Forelimb muscle (tissue), 1 donor: ENCODE results near the gene SPTB. TPM values are rescaled to one million over a fixed set of nuclear protein-coding genes. Genes with fewer than 3 reads are reported as not detected.

Experiments used
- DNase-seq: peaks from one replicate; pipeline ENCODE4 v3.0.0-alpha.2; 2013; ENCODE audit warnings: low read depth
- polyA plus RNA-seq: library from polyadenylated mRNA; unstranded; fragments of 120-200 nt; gene quantifications from one replicate; pipeline ENCODE4 v1.2.1, GENCODE V29; 2013; ENCODE audit not compliant: insufficient read length

SPTB gene
- polyA plus RNA-seq, 1 donor = 178 TPM

DNA sequence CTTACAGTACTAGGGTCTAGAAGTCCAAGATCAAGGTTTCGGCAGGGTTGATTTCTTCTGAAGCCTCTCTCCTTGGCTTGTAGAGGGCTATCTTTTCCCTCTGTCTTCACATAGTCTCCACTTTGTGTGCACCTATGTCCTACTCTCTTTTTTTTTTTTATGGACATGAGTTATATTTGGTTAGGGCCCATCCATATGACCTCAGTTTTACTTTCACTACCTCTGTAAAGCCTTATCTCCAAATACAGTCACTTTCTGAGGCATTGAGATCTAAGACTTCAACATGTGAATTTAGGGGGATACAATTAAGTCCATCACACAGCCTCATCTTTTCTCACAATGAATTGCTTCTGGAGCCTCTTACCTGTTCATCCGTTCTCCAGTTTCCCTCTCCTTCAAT is 5.9 kb upstream of the SPTB start:
- no peak for DNase-seq

DNA sequence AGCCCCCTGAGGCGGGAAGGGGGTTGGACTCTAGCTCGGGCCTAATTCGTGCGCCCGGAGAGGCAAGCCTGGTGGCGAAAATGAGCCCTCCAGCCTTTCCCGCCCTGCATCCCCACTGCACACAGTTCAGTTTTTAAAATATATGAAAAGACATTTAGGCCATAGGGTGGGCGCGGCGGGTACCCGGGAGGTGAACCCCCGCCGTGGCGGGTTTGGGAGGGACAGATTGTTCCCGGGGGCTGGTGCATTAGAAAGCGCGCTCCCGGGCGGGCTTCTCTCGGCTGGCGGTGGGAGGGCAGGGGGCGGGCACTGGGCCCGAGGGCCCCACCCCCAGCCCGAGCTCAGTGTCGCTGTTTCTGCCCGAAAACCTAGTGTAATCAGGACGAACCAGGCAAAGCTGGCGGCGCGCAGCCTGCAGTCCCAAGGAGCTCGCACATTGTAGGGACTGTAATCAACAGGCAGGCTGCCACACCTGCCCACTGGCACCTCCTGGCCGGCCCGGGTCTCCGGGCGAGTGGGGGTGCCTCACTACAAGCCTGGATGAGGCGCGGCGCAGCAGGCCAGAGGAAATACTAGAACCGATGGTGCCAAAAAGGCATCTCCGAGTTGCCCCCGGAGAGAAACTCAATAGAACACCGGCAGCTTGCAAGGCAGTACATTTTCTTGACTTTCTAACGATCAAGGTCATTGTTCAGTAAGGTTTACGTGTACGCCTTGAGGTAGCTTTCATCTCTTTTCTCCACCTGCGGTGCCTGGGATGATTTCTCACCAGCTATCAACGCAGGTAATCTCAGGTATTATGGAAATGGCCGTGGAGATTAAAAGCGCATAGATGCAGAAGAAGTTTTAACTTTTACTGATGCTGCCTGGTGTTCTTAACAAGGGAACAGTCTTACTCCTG is 764 bp upstream of the SPTB start:
- DNase-seq = no peak

DNA sequence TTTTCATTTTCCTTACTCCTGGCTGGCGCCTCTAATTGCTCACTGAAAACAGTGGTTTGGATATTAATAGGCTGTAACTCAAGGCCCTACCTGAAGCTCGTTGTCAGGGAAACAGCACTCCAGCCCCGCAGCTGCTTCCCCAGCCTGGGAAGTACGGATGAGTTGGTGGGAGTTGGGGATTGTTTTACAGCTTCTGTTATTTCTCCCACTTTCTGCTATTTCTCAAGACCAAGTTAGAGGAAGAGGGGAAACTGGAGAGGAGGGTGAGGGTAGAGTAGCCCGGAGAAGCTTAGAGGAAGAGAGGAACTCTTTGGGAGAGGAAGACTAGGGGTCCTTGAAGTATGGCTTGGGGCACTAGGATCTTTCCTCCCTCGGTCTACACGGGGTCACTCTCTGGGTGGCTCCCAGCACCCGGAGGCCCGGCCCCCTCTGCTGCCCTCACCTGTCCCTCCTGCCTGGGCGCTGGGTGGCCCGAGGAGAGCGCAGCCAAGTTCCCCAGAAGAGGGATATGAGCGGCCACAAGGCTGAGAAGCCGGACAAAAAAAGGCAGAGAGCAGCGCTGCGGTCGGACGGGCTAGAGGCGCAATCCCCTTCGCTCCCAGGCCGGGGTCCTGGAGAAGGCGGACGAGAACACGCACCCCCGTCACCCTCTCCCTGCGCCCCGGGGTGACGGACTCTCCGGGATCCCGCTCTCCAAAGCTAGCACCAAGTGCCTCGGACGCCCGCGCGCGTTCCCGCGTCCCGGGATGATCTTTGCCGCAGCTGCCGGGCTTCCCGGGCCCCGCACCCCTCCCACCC is 671 bp downstream of the SPTB start:
- no peak for DNase-seq

DNA sequence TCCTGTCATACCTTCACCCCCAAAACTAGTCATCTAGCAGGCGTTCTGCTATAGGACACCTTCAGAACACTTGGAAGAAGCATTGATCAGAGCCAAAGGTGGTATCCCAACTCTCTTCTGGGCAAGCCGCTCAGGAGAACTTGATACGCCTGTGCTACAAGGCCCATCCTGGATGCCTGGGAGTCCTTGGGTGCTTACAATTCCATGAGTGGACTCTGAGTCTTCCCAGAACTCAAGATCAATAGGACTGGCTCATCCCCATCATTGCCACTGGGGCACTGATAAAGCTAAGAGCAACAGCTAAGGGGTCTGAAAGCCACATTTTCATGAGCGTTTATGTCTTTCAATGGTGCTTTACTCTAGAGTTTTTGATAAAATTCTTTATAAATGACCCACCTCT is 1.9 kb downstream of the SPTB start:
- DNase-seq = no peak

DNA sequence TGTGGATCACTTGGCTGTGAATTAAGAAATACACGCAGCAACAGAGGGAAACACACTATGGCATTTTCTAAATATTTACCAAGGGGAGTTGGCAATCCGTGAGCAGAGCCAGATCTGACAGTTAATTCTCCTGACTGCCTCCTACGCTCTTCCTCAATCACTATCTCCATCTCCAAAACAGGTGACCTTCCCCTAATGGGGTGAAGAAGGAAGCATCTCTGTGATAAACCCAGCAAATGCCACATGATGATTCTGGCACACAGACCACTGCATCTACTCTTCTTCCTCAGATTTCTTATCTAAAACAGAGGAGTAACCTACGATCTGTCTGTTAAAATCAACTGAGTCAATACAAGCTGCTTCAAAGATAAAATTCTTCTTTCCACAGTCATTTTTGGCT is 4.4 kb downstream of the SPTB start:
- no peak for DNase-seq

DNA sequence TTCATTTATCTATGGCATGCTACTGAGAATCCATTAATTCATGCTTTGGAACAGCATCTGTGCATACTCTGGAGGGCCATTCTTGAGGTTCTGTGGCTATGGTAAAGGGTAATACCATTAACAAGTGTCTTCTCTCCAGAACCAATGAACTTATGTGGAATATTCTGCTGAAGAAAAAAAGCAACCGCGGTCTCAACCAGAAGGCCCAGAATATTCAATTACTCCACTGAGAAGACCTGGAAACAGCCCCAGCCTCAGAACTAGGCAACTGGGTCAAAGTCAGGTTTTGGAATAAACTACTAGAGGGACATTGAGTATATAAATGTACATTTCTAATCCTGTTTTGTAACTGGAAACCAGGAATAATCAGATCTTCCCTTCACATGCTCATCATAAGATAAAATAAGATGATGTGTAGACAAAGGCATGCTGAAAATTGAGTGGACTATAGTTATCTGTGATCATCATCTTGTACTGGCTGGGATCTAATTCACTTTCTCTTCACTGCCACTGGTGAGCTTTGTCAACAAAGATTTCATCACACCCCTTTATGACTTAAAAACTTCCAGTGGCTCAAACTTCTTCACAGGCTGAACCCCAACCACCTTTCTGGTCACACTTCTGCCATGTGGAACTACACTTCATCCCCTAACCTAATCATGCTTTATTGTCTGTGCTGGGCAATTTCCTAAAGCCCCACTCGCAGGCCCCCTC is 6.0 kb downstream of the SPTB start:
- no peak for DNase-seq

DNA sequence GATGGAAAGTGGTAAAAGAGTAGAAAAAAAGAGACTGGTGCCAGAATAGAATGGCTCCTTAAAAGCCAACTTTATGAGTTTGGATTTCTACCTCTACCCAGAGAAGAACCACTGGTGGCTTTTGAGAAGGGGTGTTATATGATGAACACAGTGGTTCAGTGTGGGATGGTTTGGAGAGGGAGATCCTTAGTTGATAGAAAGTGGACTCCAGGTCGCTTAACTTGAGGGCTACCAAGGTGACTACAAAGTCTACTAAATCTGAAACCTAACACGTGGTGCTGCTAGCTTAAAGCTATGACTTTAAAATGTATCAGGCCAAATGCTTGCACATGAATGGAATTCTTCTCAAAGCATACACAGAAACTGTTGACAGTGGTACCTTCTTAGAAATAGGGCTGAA is 8.4 kb downstream of the SPTB start:
- no peak for DNase-seq

DNA sequence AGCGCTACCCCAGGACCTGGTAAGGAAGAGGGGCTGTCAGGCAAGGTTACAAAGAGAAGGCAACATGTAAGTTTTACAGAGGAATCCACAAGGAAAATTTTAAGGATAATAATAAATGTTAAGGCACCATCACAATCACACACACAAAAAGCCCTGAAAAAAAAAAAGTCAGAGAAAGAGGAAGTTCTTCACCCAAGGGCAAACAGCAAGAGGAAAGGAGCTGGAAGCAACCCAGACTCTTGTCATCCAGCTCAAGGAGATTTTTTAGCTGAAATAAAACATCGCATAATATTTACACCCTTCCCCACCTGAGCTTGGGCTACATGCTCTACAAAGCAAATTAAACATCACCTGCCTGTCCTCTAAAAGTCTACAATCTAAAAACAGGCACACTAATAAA is 9.5 kb downstream of the SPTB start:
- no peak for DNase-seq

DNA sequence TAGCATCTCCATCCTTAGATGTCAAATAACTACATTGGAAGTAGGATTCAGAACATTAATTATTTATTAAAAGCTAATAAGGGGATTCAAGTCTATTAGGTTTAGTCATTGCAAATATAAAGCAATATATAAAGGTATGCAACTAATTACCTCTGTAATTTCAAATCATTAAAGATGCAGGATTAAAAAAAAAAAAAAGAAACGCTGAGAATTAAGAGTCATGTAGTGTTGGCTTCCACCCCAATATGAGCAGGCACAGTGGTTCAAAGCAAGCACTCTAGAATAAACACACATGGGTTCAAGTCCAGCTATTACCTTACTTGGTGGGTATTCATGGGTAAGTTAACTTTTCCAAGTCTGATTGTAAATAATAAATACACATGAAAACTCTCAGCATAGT is 10.9 kb downstream of the SPTB start:
- no peak for DNase-seq

DNA sequence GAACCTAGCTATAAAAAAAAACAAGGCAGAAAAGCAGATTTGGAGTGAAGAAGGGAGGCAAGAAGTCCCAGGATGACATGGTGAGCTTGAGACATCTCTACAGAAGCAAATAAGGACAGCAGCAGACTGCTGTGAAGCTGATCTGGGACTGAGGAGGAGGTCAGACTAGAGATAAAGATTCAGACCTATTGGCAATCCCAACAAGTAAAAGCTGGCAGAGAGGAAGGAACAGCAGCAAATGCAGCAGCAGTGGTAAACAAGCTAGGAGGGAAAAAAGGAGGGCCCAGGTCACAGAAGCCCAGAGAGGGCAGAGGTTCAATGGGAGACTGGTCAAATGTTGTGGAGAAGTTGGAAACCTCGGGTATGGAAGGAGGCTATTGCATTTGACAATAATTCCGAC is 11.3 kb downstream of the SPTB start:
- no peak for DNase-seq

DNA sequence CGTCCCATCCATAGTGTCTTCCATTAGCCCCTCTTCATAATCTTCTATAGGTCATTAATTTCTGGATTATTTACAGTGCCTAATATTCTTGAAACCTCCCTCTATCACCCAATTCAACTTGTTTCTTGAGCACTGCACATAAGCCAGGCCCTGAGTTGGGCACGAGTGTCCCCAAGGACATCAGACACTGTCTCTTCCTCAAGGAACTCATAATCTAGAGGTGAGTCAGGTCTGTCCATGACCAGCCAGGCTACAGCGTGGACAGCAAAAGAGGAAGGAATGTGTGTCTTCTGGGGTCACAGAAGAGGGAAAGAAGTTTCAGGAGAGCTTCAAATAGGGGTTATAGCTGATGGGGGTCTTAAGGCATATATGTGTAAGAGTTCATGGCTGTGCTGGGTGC is 12.5 kb downstream of the SPTB start:
- DNase-seq = no peak

DNA sequence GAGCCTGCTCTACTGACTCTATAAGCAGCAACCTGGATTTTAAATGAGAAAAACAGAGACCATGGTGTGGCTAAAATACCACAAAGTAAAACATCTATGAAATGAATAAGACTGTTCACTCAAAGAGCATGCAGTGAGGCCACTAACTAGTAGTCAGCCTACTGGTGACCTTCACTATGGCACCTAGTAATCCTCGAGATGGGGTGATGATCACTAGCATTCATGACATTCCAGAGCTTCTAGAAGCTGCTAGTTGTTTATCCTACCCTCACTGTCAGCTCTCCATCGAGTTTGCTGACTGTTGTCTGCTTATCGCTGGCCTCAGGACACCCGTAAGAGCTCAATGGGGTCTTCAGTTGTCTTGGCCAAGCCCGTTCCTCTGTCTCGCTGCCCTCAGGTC is 13.7 kb downstream of the SPTB start:
- DNase-seq = no peak

DNA sequence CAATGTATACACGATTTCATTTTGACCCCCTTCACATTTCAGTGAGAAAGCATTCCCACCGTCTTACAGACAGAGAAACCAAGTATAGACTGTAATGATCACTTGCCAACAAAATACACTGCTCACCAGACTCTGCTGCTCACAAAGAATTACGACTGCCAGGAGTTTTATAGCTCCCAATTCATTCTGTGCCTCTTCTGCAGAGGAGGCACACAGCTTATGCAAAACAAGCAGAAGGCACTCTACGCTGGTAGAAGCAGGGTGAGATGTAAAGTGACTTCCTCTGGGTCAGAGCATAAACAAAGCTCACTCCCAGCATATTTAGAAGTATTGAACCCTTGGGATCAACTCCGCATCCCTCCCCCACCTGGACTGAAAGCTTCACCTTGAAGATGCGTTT is 14.6 kb downstream of the SPTB start:
- DNase-seq = no peak

DNA sequence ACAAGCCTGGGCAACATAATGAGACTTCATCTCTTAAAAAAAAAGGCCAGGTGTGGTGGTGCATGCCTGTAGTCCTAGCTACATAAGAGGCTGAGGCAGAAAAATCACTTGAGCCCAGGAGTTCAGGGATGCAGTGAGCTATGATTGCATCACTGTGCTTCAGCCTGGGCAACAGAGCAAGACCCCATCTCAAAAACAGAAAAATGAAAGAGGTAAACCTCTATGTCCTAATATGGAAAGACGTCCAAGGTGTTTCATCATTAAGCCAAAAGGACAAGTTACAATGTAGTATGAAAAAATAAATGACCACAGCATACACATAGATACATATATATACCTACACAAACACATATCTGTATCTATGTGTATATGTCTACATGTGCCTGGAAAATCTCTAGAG is 15.4 kb downstream of the SPTB start:
- no peak for DNase-seq

DNA sequence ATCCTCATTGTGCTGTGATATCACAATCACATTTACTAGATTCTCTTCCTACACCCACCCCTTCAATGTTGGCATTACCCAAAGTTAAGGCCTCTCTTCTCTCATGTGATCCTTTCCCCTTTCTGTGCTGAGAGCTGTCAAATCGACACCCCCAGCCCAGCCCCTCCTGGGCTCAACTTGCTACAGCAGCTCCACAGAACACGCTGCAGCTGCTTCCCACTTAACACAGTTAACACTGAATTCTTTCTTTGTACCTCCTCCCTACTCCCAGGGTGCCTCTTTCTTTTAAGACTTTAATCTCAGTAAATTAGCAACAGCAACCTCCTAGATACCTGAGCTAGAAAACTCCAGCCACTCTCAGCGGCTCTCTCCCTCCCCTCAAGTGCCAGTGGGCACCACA is 17.8 kb downstream of the SPTB start:
- no peak for DNase-seq

DNA sequence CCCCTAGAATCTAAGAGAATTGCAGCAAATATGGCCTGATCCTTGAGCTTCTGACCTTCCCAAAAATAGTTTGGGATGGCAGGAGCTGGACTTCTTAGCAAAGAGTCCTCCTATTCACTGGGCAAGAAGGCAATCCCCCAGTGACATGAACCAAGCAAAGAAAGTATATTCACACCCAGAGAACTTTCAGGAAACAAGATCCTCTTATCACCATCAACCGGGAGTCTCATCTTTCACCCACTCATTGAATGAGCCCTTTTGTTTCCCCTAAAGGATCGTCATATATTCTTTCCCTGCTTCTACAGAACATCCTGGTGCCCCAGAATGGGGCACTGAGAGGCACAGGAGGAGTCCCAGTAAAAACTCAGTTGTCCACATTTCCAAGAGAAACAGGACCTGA is 19.7 kb downstream of the SPTB start:
- no peak for DNase-seq

DNA sequence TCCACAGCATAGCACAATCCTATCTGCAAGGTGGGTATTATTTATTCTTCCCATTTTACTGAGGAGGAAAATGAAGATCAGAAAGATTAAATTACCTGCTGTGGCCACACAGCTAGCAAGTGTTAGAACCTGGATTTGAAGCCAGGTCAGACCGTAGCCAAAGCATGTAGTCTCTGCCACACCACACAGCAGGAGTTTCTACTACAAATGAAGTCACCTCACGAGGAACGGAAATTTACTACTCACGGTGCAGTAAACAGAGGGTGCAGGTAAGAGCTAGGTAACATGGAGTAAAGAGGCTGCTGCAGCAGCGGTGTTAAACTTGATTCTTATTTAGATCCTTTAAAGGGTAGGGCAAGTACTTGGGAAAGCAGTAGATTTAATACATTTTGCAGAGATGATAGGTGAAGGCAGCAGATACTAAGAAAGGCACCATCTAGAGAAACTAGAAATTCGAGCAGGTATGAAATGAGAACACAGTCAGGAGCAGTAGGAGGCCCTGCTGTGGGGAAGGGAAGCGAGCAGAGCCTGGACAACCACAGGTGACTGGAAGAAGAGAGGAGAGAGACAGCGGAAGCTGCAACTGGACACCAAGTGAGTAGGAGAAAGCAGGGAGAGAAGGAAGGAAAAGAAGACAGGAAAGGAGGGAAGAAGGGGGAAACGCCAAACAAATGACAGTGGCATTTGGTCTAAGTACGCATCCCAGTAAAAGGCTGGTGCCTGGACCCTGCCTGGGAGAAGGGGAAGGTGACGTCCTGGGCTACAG is 21.5 kb downstream of the SPTB start:
- DNase-seq = no peak

DNA sequence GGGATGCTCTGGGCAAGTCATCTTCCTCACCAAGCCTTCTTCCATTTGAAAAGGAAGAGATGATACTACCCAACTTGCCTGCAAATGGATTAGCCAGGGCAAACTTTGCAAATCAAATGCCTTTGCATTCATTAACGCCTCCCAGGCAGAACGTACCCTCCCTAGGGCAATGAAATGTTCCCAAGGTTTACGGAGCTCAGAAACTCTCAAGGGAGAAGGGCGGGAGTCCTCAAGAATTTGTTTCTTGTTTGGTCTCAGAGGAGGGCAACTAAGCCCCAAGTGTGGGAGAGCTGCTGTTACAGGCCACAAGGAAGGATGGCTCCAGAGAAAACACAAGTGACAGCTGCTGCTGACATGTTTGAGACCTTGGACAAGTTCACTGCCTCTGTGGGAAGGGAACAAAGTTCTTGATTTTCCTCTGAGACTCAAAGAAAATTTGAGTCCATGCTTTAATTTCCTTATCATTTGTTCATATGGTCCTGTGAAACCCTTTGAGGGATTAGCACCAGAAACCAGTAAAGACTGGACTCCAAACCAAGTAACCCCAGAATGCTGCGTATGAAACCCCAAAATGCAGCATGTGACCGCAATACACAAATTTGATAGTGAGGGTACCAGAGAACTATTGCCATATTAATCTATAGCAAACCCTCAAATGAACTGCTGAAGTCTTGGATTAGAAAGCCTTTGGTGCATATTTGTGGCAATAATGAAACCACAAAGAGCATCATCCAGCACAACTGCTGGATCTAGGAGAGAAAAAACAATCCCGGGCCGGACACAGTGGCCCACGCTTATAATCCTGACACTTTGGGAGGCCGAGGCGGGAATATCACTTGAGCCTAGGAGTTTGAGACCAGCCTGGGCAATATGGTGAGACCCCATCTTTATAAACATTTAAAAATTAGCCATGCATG is 22.9 kb downstream of the SPTB start:
- no peak for DNase-seq

DNA sequence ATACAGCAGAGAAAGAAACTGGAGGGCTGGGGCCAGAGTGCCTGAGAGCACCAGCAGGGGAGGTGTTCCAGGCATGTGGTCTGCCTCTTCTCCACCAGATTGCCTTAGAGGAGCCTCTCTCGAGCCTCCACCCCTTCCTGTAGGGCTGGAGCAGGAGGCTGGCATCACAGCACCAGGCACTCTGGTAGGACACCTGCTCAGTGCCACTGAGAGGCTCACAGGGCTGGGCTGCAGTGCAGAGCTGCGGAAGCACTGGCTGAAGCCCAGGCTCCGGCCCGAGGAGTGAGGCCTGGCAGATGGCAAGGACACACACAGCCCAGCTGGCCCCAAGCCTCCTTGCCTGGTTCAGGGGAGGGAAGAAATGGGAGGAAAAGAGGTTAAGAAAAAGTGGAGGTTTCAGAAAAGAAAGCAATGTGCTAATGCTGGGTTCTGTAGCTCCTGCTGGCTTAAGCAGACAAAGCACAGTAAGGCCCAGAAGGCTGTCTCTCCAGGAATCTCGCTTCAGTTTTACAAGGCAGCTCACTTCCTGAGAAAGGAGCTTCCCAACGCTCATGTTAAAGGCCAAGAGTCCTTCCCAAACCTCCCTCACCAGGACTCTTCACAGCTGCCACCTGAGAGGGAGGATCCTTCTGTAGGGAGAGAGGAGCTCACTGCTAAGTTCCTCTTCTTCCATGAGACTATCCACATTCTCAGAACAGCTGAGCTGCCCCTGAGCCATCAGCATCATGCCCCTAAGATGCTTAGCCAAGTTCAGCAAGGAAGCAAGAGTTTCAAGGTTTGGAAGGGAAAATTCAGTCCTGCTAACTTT is 23.8 kb downstream of the SPTB start:
- no peak for DNase-seq
